ENCODE results near the gene CCDC192.
"Not testable (repeated sequence)": the region's sequence is repeated elsewhere in the genome, so short reads cannot be mapped to it uniquely, and the experiment has no call there.

CCDC192 gene

GRCh38 chr5:127702926-127703561, at the start of gene CCDC192:
TSS of gene CCDC192 (plus strand) at chr5:127703391. CDS start at chr5:127703446, 55 bp downstream.
- no peak for DNase-seq (ENCODE audit: low spot score)

- no peak for DNase-seq (ENCODE audit: low spot score)
Observed at GRCh38 chr5:127656825-127657224, 46.4 kb upstream of the CCDC192 start.

GRCh38 chr5:127660047-127660733, 43.0 kb upstream of the CCDC192 start:
- DNase-seq (ENCODE audit: low spot score) = no peak

GRCh38 chr5:127664093-127664492, 39.1 kb upstream of the CCDC192 start:
- DNase-seq (ENCODE audit: low spot score) = no peak

GRCh38 chr5:127665641-127666040, 37.5 kb upstream of the CCDC192 start:
- no peak for DNase-seq (ENCODE audit: low spot score)

GRCh38 chr5:127666043-127666716, 37.0 kb upstream of the CCDC192 start:
- no peak for DNase-seq (ENCODE audit: low spot score)

GRCh38 chr5:127667926-127668325, 35.3 kb upstream of the CCDC192 start:
- DNase-seq (ENCODE audit: low spot score) = no peak

GRCh38 chr5:127671218-127671617, 32.0 kb upstream of the CCDC192 start:
- no peak for DNase-seq (ENCODE audit: low spot score)

- peak; percentile 43 for DNase-seq (ENCODE audit: low spot score)
Observed at GRCh38 chr5:127673117-127673800, 29.9 kb upstream of the CCDC192 start.

GRCh38 chr5:127676951-127677350, 26.2 kb upstream of the CCDC192 start:
- DNase-seq (ENCODE audit: low spot score) = not testable (repeated sequence)

GRCh38 chr5:127679691-127680330, 23.4 kb upstream of the CCDC192 start:
- DNase-seq (ENCODE audit: low spot score) = not testable (repeated sequence)

GRCh38 chr5:127680595-127680994, 22.6 kb upstream of the CCDC192 start:
- no peak for DNase-seq (ENCODE audit: low spot score)

GRCh38 chr5:127683008-127683407, 20.2 kb upstream of the CCDC192 start:
- no peak for DNase-seq (ENCODE audit: low spot score)

- no peak for DNase-seq (ENCODE audit: low spot score)
Observed at GRCh38 chr5:127684726-127685467, 18.3 kb upstream of the CCDC192 start.

- DNase-seq (ENCODE audit: low spot score) = no peak
Observed at GRCh38 chr5:127685662-127686061, 17.5 kb upstream of the CCDC192 start.

- DNase-seq (ENCODE audit: low spot score) = no peak
Observed at GRCh38 chr5:127686424-127686823, 16.8 kb upstream of the CCDC192 start.

- DNase-seq (ENCODE audit: low spot score) = no peak
Observed at GRCh38 chr5:127694518-127695171, 8.5 kb upstream of the CCDC192 start.

GRCh38 chr5:127695346-127695745, 7.8 kb upstream of the CCDC192 start:
- DNase-seq (ENCODE audit: low spot score) = no peak

- no peak for DNase-seq (ENCODE audit: low spot score)
Observed at GRCh38 chr5:127696683-127697082, 6.5 kb upstream of the CCDC192 start.

- DNase-seq (ENCODE audit: low spot score) = peak; percentile 90
Observed at GRCh38 chr5:127697894-127698600, 5.1 kb upstream of the CCDC192 start.

Data from LoVo (cell line).